SU-DHL-6 (cell line): ENCODE data around the gene NPBWR2.

Source experiments
- H2AFZ ChIP-seq: fragments of 200-600 bp; sonication (generic); 2 replicates; pipeline ENCODE4 v1.6.1; 2014; ENCODE audit warnings: low read depth, mild to moderate bottlenecking, moderate library complexity, mixed read lengths, antibody characterized with exemption, low read length; ENCODE audit not compliant: severe bottlenecking
- H3F3A ChIP-seq: fragments of 200-600 bp; shearing (Covaris generic); 2 replicates; pipeline ENCODE4 v1.6.0; 2016; ENCODE audit warnings: antibody characterized with exemption, mild to moderate bottlenecking; ENCODE audit not compliant: insufficient read depth
- H3K27ac ChIP-seq: fragments of 200-600 bp; sonication (generic); 2 replicates; pipeline ENCODE4 v1.5.1; 2016; ENCODE audit warnings: low read depth, mild to moderate bottlenecking, low read length, moderate library complexity, mixed read lengths
- H3K27me3 ChIP-seq: fragments of 200-600 bp; sonication (generic), shearing (Covaris generic); 2 replicates; pipeline ENCODE4 v1.6.0; 2014; ENCODE audit warnings: mild to moderate bottlenecking, low read length
- H3K36me3 ChIP-seq: fragments of 200-600 bp; sonication (generic); 2 replicates; pipeline ENCODE4 v1.6.1; 2014; ENCODE audit warnings: mild to moderate bottlenecking, low read length, mixed read lengths
- H3K4me2 ChIP-seq: fragments of 300-600, 200-600 bp; shearing (Covaris generic), sonication (generic); 2 replicates; pipeline ENCODE4 v1.6.0; 2014; ENCODE audit warnings: low read length, low read depth, mild to moderate bottlenecking; ENCODE audit not compliant: poor library complexity, severe bottlenecking
- H3K4me3 ChIP-seq: fragments of 200-600 bp; sonication (generic); 2 replicates; pipeline ENCODE4 v1.5.1; 2014; ENCODE audit warnings: antibody characterized with exemption, low read length, mild to moderate bottlenecking, mixed read lengths; ENCODE audit not compliant: insufficient read depth, poor library complexity, severe bottlenecking
- H3K79me2 ChIP-seq: fragments of 200-600 bp; sonication (generic); 2 replicates; pipeline ENCODE4 v1.6.1; 2014; ENCODE audit warnings: mild to moderate bottlenecking, low read length, moderate library complexity; ENCODE audit not compliant: insufficient read depth
- H3K9ac ChIP-seq: fragments of 200-600 bp; sonication (generic); 2 replicates; pipeline ENCODE4 v1.7.0; 2014; ENCODE audit warnings: mild to moderate bottlenecking, low read length
- H3K9me2 ChIP-seq: fragments of 200-600 bp; sonication (generic); replicated peaks from 2 replicates; pipeline ENCODE4 v1.6.1; 2014; ENCODE audit warnings: low read length; ENCODE audit not compliant: insufficient read depth
- H3K9me3 ChIP-seq: fragments of 200-600 bp; sonication (generic); 2 replicates; pipeline ENCODE4 v1.6.1; 2014; ENCODE audit warnings: low read length, mixed read lengths; ENCODE audit not compliant: insufficient read depth
- H4K20me1 ChIP-seq: fragments of 200-600 bp; sonication (generic); 2 replicates; pipeline ENCODE4 v1.6.1; 2014; ENCODE audit warnings: low read depth, mild to moderate bottlenecking, antibody characterized with exemption, low read length, moderate library complexity, mixed read lengths
- EZH2phosphoT487 ChIP-seq: fragments of 200-600 bp; sonication (generic), shearing (Covaris generic); conservative IDR thresholded peaks from 2 replicates; pipeline ENCODE4 v1.6.1; 2018; ENCODE audit warnings: mild to moderate bottlenecking, antibody characterized with exemption, low read length, moderate library complexity, mixed read lengths
- TF ChIP-seq, protein P1 (sequence below): fragments of 200-600 bp; sonication (generic); IDR thresholded peaks from one replicate; pipeline ENCODE4 v1.5.1; 2017; ENCODE audit warnings: antibody characterized with exemption, mild to moderate bottlenecking, low read length, moderate library complexity; ENCODE audit not compliant: insufficient read depth, poor library complexity, severe bottlenecking

Gene NPBWR2

DNA sequence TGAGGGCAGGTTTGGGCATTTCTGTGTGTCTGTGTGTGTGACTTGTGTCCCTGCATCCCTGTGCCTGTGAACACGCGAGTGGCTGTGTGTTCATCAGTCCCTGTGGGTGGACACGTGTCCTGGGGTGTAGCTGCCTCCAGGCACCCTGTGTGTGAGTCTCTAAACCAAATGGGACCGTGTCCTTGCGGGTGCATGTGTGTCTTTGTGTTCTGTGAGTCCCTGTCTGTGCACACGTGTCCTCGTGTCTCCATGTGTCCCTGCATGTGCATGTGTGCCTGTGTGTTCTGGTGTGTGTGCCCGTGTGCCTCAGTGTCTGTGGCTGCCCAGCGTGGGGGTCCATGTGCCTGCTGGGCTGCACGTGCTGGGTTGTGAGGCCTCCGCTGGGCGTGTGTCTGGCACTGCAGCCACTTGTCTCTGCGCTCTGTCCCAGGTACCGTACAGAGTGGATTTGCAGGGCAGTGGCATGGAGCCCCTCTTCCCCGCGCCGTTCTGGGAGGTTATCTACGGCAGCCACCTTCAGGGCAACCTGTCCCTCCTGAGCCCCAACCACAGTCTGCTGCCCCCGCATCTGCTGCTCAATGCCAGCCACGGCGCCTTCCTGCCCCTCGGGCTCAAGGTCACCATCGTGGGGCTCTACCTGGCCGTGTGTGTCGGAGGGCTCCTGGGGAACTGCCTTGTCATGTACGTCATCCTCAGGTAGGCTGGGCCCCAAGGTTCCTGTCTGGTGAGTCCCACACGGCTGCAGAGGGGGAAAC lies 14.9 kb downstream of the NPBWR2 start:
- no peaks in the 10 kb centered on the region for H4K20me1 ChIP-seq
- H2AFZ ChIP-seq = no peak overlapping the region
- no peak overlapping the region for H3K4me3 ChIP-seq
- H3F3A ChIP-seq = no peaks in the 10 kb centered on the region
- no peak overlapping the region for H3K27ac ChIP-seq
- TF ChIP-seq, protein P1, sequence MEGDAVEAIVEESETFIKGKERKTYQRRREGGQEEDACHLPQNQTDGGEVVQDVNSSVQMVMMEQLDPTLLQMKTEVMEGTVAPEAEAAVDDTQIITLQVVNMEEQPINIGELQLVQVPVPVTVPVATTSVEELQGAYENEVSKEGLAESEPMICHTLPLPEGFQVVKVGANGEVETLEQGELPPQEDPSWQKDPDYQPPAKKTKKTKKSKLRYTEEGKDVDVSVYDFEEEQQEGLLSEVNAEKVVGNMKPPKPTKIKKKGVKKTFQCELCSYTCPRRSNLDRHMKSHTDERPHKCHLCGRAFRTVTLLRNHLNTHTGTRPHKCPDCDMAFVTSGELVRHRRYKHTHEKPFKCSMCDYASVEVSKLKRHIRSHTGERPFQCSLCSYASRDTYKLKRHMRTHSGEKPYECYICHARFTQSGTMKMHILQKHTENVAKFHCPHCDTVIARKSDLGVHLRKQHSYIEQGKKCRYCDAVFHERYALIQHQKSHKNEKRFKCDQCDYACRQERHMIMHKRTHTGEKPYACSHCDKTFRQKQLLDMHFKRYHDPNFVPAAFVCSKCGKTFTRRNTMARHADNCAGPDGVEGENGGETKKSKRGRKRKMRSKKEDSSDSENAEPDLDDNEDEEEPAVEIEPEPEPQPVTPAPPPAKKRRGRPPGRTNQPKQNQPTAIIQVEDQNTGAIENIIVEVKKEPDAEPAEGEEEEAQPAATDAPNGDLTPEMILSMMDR = no peak
- no peak for TF ChIP-seq EZH2phosphoT487
- H3K9me3 ChIP-seq = no peaks in the 10 kb centered on the region
- H3K27me3 ChIP-seq = no peaks in the 10 kb centered on the region
- H3K4me2 ChIP-seq = no peak overlapping the region
- no peaks in the 10 kb centered on the region for H3K36me3 ChIP-seq
- H3K9me2 ChIP-seq = no peaks in the 10 kb centered on the region
- no peak overlapping the region for H3K9ac ChIP-seq
- H3K79me2 ChIP-seq = no peaks in the 10 kb centered on the region

DNA sequence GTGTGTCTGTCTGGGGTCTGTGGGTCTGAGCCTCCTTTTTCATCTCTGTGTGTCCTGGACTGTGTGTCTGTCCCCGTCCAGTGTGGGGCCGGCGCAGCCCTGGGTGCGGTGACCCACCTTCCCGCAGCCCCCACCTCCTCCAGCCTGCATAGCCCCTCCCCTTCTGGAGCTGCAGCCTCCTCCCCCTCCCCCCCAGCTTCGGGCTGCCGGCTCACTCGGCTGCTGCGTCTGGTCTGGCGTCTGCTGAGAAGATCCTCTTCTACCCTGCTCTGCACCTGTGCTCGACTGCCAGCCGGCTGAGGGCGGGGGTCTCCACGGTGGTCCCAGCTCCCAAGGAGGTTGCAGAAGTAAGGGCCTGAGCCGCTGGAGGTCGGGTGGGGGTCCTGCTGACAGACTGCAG lies 15.6 kb downstream of the NPBWR2 start:
- Histone ChIP-seq H3K9me2 (no peaks in the 10 kb centered on the region), H3K36me3 (no peaks in the 10 kb centered on the region), H2AFZ (no peak overlapping the region), H3K27me3 (no peaks in the 10 kb centered on the region), H3K79me2 (no peaks in the 10 kb centered on the region), H3K4me2 (no peak overlapping the region), H3K9ac (no peak overlapping the region), H3F3A (no peaks in the 10 kb centered on the region), H3K4me3 (no peak overlapping the region), H4K20me1 (no peaks in the 10 kb centered on the region), H3K9me3 (no peaks in the 10 kb centered on the region), H3K27ac (no peak overlapping the region)
- TF ChIP-seq EZH2phosphoT487 = no peak
- TF ChIP-seq, protein P1 = no peak

DNA sequence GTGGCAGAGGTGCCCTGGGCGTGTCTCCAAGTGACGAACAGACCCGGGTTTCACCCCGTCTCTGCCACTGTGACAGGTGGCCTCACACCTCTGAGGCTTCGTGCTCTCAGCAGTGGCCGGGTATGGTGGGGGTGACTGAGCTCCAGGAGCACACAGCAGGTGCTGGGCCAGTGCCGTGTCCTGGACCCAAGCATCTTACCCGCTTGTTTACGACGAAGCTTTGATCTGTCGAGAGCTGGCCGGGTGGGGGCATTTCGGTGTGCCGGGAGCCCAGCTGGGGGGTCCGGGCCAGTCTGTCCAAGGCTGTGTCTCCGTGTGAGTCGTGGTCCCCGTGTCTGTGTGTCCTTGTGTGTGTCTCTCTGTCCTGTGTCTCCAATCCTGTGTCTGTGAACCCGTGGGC lies 16.0 kb downstream of the NPBWR2 start:
- no peak overlapping the region for H3K4me2 ChIP-seq
- TF ChIP-seq, protein P1 = no peak
- no peak for TF ChIP-seq EZH2phosphoT487
- H3K36me3 ChIP-seq = no peaks in the 10 kb centered on the region
- H3K79me2 ChIP-seq = no peaks in the 10 kb centered on the region
- no peaks in the 10 kb centered on the region for H3F3A ChIP-seq
- H3K9me2 ChIP-seq = no peaks in the 10 kb centered on the region
- no peak overlapping the region for H2AFZ ChIP-seq
- no peak overlapping the region for H3K9ac ChIP-seq
- H3K9me3 ChIP-seq = no peaks in the 10 kb centered on the region
- H3K27me3 ChIP-seq = no peaks in the 10 kb centered on the region
- H3K4me3 ChIP-seq = no peak overlapping the region
- H4K20me1 ChIP-seq = no peaks in the 10 kb centered on the region
- no peak overlapping the region for H3K27ac ChIP-seq
